Prostate gland (tissue), 2 donors: ENCODE measurements around the gene HEXA.

Experiments
- CTCF ChIP-seq, 4 experiments: fragments of 200-600 bp in 2 of 4; fragments of 450-650 bp in 2 of 4; sonication (generic) in 2 of 4; IDR thresholded peaks; 1 replicate in 3 of 4; 2 replicates in 1 of 4; pipeline ENCODE4 v1.5.1; 2016 to 2019; ENCODE audit warnings: antibody characterized with exemption in 4 of 4, mild to moderate bottlenecking in 2 of 4, moderate library complexity in 2 of 4
- POLR2A ChIP-seq: fragments of 450-650 bp; IDR thresholded peaks from one replicate; pipeline ENCODE4 v1.6.1; 2016; ENCODE audit warnings: antibody characterized with exemption, mild to moderate bottlenecking
- POLR2AphosphoS5 ChIP-seq: sonication (generic); formaldehyde crosslinking; IDR thresholded peaks from one replicate; pipeline ENCODE4 v1.6.1; 2017; ENCODE audit warnings: antibody characterized with exemption

GRCh38 chr15:72353266-72353665 lies 22.5 kb downstream of the HEXA start:
- no peak for TF ChIP-seq CTCF (IDR thresholded peaks at IDR 0.05)
- TF ChIP-seq POLR2AphosphoS5: no peak
- no peak for TF ChIP-seq POLR2A
